Left lung (tissue), 10 donors: Measurements from ENCODE around the gene DHX35. TPM values are rescaled to one million over a fixed set of nuclear protein-coding genes. Genes with fewer than 3 reads are reported as not detected.

Source experiments
- ATAC-seq: fragments of 200-7000 bp; cut with Tn5 transposase; one replicate; pipeline ENCODE4 v1.9.1; 2020; ENCODE audit warnings: moderate library complexity
- DNase-seq, 4 donors: peaks; one replicate each; pipeline ENCODE4 v3.0.0-alpha.2; 2013 to 2020
- H3K27ac ChIP-seq, 2 donors: fragments of 200-600 bp; sonication (generic) in 1 of 2; one replicate each; pipeline versions ENCODE4 v1.5.0 to v1.8.0; 2020 to 2021
- H3K27me3 ChIP-seq, 2 donors: fragments of 200-600 bp; sonication (generic) in 1 of 2; one replicate each; pipeline versions ENCODE4 v1.5.0 to v1.8.0; 2020 to 2021
- H3K36me3 ChIP-seq, 2 donors: fragments of 200-600 bp; sonication (generic) in 1 of 2; one replicate each; pipeline versions ENCODE4 v1.5.0 to v1.8.0; 2020 to 2021
- H3K4me1 ChIP-seq, 2 donors: fragments of 200-600 bp; one replicate each; pipeline ENCODE4 v1.8.0; 2021
- H3K4me3 ChIP-seq, 2 donors: fragments of 200-600 bp; sonication (generic) in 1 of 2; one replicate each; pipeline versions ENCODE4 v1.5.0 to v1.8.0; 2020 to 2021; ENCODE audit warnings: mild to moderate bottlenecking in 1 of 2
- H3K9me3 ChIP-seq, 2 donors: fragments of 200-600 bp; sonication (generic) in 1 of 2; one replicate each; pipeline versions ENCODE4 v1.5.0 to v1.8.0; 2020 to 2021
- intact Hi-C, 2 donors: fragments of 100-400 bp; cut with DNase I; formaldehyde crosslinking; loops; one replicate each; pipeline versions ENCODE4 v1.11.2 to v1.14.2; 2022
- polyA plus RNA-seq, 6 donors: library from polyadenylated mRNA; unstranded; fragments of 120-200 nt; gene quantifications; one replicate each; pipeline ENCODE4 v1.2.1, GENCODE V29; 2013; ENCODE audit not compliant: insufficient read length in 6 of 6
- total RNA-seq, 2 donors: library from RNA; stranded (reverse); fragmentation: NEBNext Ultra II Directional; extraction: Animal tissue kit (Norgen Biotek cat#: 25700); gene quantifications; one replicate each; pipeline ENCODE4 v1.2.1, GENCODE V29; 2021
- TF ChIP-seq, protein P1 (sequence below), 2 donors: fragments of 200-600 bp; sonication (generic) in 1 of 2; IDR thresholded peaks; one replicate each; pipeline versions ENCODE4 v1.5.0 to v1.8.0; 2021; ENCODE audit warnings: antibody characterized with exemption in 2 of 2
- donor health status: DM: no; HTN: yes; CAD: no.
- donor health status: DM: no; HTN: no; CAD: no.

Gene DHX35
- total and polyA plus RNA-seq, 8 donors: 7.5 to 17.7 (median 16.4) TPM

DNA sequence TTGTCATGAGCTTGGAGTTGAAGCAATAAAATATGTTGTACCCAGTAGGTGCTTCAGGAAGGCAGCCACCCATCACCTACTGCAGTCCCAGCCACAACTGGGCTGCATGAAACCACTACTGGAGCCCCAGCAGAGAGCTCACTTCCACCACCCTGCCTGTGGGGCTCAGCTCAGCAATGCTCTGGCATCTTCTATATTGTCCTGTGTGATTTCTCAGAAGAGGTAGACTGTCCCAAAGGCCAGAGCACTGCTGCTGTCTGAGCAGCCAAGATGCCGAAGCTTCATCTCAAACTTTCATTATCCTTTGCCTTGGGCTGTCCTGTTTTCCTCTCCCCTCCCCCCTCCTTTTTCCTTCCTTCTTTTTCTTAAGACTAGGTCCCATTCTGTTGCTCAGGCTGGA is 126.9 kb downstream of the DHX35 start:
- ATAC-seq (no peak), DNase-seq (no peak)
- TF ChIP-seq, protein P1, sequence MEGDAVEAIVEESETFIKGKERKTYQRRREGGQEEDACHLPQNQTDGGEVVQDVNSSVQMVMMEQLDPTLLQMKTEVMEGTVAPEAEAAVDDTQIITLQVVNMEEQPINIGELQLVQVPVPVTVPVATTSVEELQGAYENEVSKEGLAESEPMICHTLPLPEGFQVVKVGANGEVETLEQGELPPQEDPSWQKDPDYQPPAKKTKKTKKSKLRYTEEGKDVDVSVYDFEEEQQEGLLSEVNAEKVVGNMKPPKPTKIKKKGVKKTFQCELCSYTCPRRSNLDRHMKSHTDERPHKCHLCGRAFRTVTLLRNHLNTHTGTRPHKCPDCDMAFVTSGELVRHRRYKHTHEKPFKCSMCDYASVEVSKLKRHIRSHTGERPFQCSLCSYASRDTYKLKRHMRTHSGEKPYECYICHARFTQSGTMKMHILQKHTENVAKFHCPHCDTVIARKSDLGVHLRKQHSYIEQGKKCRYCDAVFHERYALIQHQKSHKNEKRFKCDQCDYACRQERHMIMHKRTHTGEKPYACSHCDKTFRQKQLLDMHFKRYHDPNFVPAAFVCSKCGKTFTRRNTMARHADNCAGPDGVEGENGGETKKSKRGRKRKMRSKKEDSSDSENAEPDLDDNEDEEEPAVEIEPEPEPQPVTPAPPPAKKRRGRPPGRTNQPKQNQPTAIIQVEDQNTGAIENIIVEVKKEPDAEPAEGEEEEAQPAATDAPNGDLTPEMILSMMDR (IDR thresholded peaks at IDR 0.05): no peak
- H3K4me3 ChIP-seq: no peak overlapping the region
- no peak overlapping the region for H3K27ac ChIP-seq
- H3K9me3 ChIP-seq: no peaks in the 10 kb centered on the region
- no peaks in the 10 kb centered on the region for H3K27me3 ChIP-seq
- H3K4me1 ChIP-seq: no peaks in the 10 kb centered on the region
- no peaks in the 10 kb centered on the region for H3K36me3 ChIP-seq
- intact Hi-C loops: no loop called here

Other genes starting within 250 kb of the DHX35 start
- gene SLC32A1, start 237.9 kb upstream of the DHX35 start, total RNA-seq: not detected
- gene SLC32A1, start 237.9 kb upstream of the DHX35 start, polyA plus RNA-seq: not detected
- 1 to 10 TPM; 6.2 to 6.9 TPM for gene ACTR5, start 213.9 kb upstream of the DHX35 start, total RNA-seq
- 10 to 100 TPM; 10.5 to 13.6 (median 11.9) TPM for gene ACTR5, start 213.9 kb upstream of the DHX35 start, polyA plus RNA-seq
- 1 to 10 TPM; 5.4 to 9.8 TPM for gene PPP1R16B, start 156.6 kb upstream of the DHX35 start, total RNA-seq
- 10 to 100 TPM in 1 of 6 donors, 1 to 10 TPM in 5; 6.3 to 10.8 (median 7.8) TPM for gene PPP1R16B, start 156.6 kb upstream of the DHX35 start, polyA plus RNA-seq
- gene FAM83D, start 35.9 kb upstream of the DHX35 start, total RNA-seq: 1 to 10 TPM; 1.5 to 8.5 TPM
- 10 to 100 TPM; 10.7 to 28.1 (median 13.2) TPM for gene FAM83D, start 35.9 kb upstream of the DHX35 start, polyA plus RNA-seq